ENCODE results near the gene PTPRT.
A peak's percentile ranks its signal among the peaks of the same experiment; 100 is the strongest.

The PTPRT gene

GRCh38 chr20:43151256-43151655 lies 38.5 kb downstream of the PTPRT start:
- no peak for DNase-seq
- in situ Hi-C loops (cut with HindIII; ENCODE audit: low pct_ligation_motif_present, low pct_unique_long_range_greater_than_20kb, low sequenced_read_pairs), result no loop called here

- no peak for DNase-seq
- in situ Hi-C loops (cut with HindIII; ENCODE audit: low pct_ligation_motif_present, low pct_unique_long_range_greater_than_20kb, low sequenced_read_pairs), result no loop called here
Measured at GRCh38 chr20:43140726-43141125, 49.0 kb downstream of the PTPRT start.

- in situ Hi-C loops (cut with HindIII; ENCODE audit: low pct_ligation_motif_present, low pct_unique_long_range_greater_than_20kb, low sequenced_read_pairs), result no loop called here
Measured at GRCh38 chr20:43138061-43138770, 51.5 kb downstream of the PTPRT start.

GRCh38 chr20:43137160-43137559 lies 52.5 kb downstream of the PTPRT start:
- no peak for DNase-seq
- in situ Hi-C loops (cut with HindIII; ENCODE audit: low pct_ligation_motif_present, low pct_unique_long_range_greater_than_20kb, low sequenced_read_pairs), result no loop called here

More at GRCh38 chr20:43138061-43138770, 51.5 kb downstream of the PTPRT start:
- no peak for DNase-seq

GRCh38 chr20:43124241-43124640 lies 65.5 kb downstream of the PTPRT start:
- in situ Hi-C loops (cut with HindIII; ENCODE audit: low pct_ligation_motif_present, low pct_unique_long_range_greater_than_20kb, low sequenced_read_pairs), result no loop called here
- DNase-seq, result no peak

- in situ Hi-C loops (cut with HindIII; ENCODE audit: low pct_ligation_motif_present, low pct_unique_long_range_greater_than_20kb, low sequenced_read_pairs), result no loop called here
- no peak for DNase-seq
Measured at GRCh38 chr20:43123180-43123579, 66.5 kb downstream of the PTPRT start.

- DNase-seq, result no peak
- in situ Hi-C loops (cut with HindIII; ENCODE audit: low pct_ligation_motif_present, low pct_unique_long_range_greater_than_20kb, low sequenced_read_pairs), result no loop called here
Measured at GRCh38 chr20:43119720-43120119, 70.0 kb downstream of the PTPRT start.

- in situ Hi-C loops (cut with HindIII; ENCODE audit: low pct_ligation_motif_present, low pct_unique_long_range_greater_than_20kb, low sequenced_read_pairs), result no loop called here
- peak; percentile 2 for DNase-seq
Measured at GRCh38 chr20:43102394-43102793, 87.3 kb downstream of the PTPRT start.

GRCh38 chr20:43096931-43097260 lies 92.8 kb downstream of the PTPRT start:
- in situ Hi-C loops (cut with HindIII; ENCODE audit: low pct_ligation_motif_present, low pct_unique_long_range_greater_than_20kb, low sequenced_read_pairs), result no loop called here
- no peak for DNase-seq

GRCh38 chr20:43096126-43096930 lies 93.4 kb downstream of the PTPRT start:
- in situ Hi-C loops (cut with HindIII; ENCODE audit: low pct_ligation_motif_present, low pct_unique_long_range_greater_than_20kb, low sequenced_read_pairs), result no loop called here
- DNase-seq, result no peak

- in situ Hi-C loops (cut with HindIII; ENCODE audit: low pct_ligation_motif_present, low pct_unique_long_range_greater_than_20kb, low sequenced_read_pairs), result no loop called here
Measured at GRCh38 chr20:43095034-43095433, 94.7 kb downstream of the PTPRT start.

GRCh38 chr20:43092386-43093088 lies 97.2 kb downstream of the PTPRT start:
- no peak for DNase-seq
- in situ Hi-C loops (cut with HindIII; ENCODE audit: low pct_ligation_motif_present, low pct_unique_long_range_greater_than_20kb, low sequenced_read_pairs), result no loop called here

More at GRCh38 chr20:43095034-43095433, 94.7 kb downstream of the PTPRT start:
- no peak for DNase-seq

- in situ Hi-C loops (cut with HindIII; ENCODE audit: low pct_ligation_motif_present, low pct_unique_long_range_greater_than_20kb, low sequenced_read_pairs), result no loop called here
- no peak for DNase-seq
Measured at GRCh38 chr20:43068482-43068881, 121.2 kb downstream of the PTPRT start.

GRCh38 chr20:43066125-43066524 lies 123.6 kb downstream of the PTPRT start:
- no peak for DNase-seq
- in situ Hi-C loops (cut with HindIII; ENCODE audit: low pct_ligation_motif_present, low pct_unique_long_range_greater_than_20kb, low sequenced_read_pairs), result no loop called here

GRCh38 chr20:43065299-43065698 lies 124.4 kb downstream of the PTPRT start:
- in situ Hi-C loops (cut with HindIII; ENCODE audit: low pct_ligation_motif_present, low pct_unique_long_range_greater_than_20kb, low sequenced_read_pairs), result no loop called here
- no peak for DNase-seq

GRCh38 chr20:43058077-43058476 lies 131.6 kb downstream of the PTPRT start:
- in situ Hi-C loops (cut with HindIII; ENCODE audit: low pct_ligation_motif_present, low pct_unique_long_range_greater_than_20kb, low sequenced_read_pairs), result no loop called here
- DNase-seq, result no peak

- no peak for DNase-seq
- in situ Hi-C loops (cut with HindIII; ENCODE audit: low pct_ligation_motif_present, low pct_unique_long_range_greater_than_20kb, low sequenced_read_pairs), result no loop called here
Measured at GRCh38 chr20:43057317-43057716, 132.4 kb downstream of the PTPRT start.

- DNase-seq, result no peak
- in situ Hi-C loops (cut with HindIII; ENCODE audit: low pct_ligation_motif_present, low pct_unique_long_range_greater_than_20kb, low sequenced_read_pairs), result no loop called here
Measured at GRCh38 chr20:43055181-43055884, 134.4 kb downstream of the PTPRT start.

- no peak for DNase-seq
- in situ Hi-C loops (cut with HindIII; ENCODE audit: low pct_ligation_motif_present, low pct_unique_long_range_greater_than_20kb, low sequenced_read_pairs), result no loop called here
Measured at GRCh38 chr20:43052532-43052931, 137.2 kb downstream of the PTPRT start.

Measured in ACHN (cell line).